ENCODE measurements around the gene TIGIT.

GRCh38 chr3:114331710-114332109 lies 37.9 kb downstream of the TIGIT start:
- TF ChIP-seq CREB5 (CRISPR knock-in tag; IDR thresholded peaks at IDR 0.05; ENCODE audit: low read depth): no peak
- no peak for TF ChIP-seq RARB (CRISPR knock-in tag; IDR thresholded peaks at IDR 0.05)
- TF ChIP-seq OSR1 (CRISPR knock-in tag; IDR thresholded peaks at IDR 0.05): no peak
